Measurements from ENCODE around the gene FER1L5. TPM values are rescaled to one million over a fixed set of nuclear protein-coding genes. Genes with fewer than 3 reads are reported as not detected.

The FER1L5 gene
- total and polyA plus RNA-seq, 10 donors = 0.02 to 0.23 (median 0.10) TPM; not detected in 3

DNA sequence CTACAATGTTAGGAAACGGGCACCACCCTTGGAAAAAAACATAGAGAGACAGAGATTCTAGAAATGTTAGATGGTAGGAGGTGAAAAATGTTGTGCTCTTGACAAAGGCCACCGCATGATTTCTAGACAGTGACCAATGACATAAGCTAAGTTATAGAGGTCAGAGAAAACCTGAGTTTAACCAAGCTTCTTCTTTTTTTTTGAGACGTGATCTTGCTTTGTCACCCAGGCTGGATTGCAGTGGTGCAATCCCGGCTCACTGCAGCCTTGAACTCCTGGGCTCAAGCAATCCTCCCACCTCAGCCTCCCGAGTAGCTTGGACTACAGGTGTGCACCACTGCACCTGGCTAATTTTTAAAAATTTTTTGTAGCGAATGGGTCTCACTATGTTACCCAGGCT is 13.0 kb downstream of the FER1L5 start:
- peaks cover 0 to 20% (median 0%) of the 10 kb centered on the region in 6 donors for H3K4me1 ChIP-seq
- 67 to 89% (median 75%) methylated on average over 6 of the region's 6 CpGs for whole genome bisulfite sequencing, 5 donors
- no peaks in the 10 kb centered on the region for H3K9me3 ChIP-seq
- TF ChIP-seq, protein P1, sequence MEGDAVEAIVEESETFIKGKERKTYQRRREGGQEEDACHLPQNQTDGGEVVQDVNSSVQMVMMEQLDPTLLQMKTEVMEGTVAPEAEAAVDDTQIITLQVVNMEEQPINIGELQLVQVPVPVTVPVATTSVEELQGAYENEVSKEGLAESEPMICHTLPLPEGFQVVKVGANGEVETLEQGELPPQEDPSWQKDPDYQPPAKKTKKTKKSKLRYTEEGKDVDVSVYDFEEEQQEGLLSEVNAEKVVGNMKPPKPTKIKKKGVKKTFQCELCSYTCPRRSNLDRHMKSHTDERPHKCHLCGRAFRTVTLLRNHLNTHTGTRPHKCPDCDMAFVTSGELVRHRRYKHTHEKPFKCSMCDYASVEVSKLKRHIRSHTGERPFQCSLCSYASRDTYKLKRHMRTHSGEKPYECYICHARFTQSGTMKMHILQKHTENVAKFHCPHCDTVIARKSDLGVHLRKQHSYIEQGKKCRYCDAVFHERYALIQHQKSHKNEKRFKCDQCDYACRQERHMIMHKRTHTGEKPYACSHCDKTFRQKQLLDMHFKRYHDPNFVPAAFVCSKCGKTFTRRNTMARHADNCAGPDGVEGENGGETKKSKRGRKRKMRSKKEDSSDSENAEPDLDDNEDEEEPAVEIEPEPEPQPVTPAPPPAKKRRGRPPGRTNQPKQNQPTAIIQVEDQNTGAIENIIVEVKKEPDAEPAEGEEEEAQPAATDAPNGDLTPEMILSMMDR (IDR thresholded peaks at IDR 0.05 in 8 of 11, conservative IDR thresholded peaks at IDR 0.05 in 3 of 11) = no peak
- TF ChIP-seq POLR2AphosphoS5 (IDR thresholded peaks at IDR 0.05) (no peak), POLR2A (IDR thresholded peaks at IDR 0.05) (no peak)
- no peaks in the 10 kb centered on the region for H3K27me3 ChIP-seq (replicated peaks in 1 of 7)
- intact Hi-C loops (cut with DNase I; ENCODE audit: low total_unique reads) = no loop called here
- DNase-seq = no peak
- H3K36me3 ChIP-seq = no peaks in the 10 kb centered on the region
- no peak overlapping the region for H3K4me3 ChIP-seq
- no peak overlapping the region for H3K27ac ChIP-seq

DNA sequence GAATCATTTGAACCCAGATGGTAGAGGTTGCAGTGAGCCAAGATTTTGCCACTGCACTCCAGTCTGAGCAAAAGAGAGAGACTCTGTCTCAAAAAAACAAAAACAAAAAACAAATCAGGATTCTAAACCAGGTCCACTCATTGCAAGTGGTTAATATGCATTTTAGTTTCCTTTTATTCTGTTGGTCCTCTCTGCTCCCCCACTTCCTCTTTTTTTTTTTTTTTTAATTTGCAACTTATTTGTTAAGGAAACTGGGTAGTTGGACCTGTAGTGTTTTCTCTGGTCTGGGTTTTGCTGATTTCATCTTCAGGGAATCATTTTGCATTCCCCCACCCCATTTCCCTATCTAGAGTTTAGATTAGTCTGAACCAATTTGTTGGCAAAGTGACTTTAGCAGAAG is 14.0 kb downstream of the FER1L5 start:
- DNase-seq = no peak
- intact Hi-C loops (cut with DNase I; ENCODE audit: low total_unique reads) = no loop called here

DNA sequence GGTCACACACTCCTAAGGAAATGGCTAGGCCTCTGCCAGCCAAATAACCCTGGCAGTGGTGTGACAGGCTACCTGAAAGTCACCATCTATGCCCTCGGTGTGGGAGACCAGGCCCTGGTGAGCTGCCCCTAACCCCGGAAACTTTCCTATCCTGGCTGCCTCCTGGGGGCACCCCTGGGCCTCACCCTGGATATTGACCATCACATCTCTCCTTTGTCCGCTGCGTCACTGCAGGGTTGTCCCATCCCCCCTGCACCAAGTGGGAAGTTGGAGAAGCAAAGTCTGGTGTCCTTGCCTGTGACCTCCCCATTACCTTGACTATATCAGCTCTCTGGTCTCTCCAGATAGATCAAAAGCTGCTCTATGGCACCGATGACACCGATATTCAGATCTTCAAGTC is 18.8 kb downstream of the FER1L5 start:
- H3K27me3 ChIP-seq (replicated peaks in 1 of 7) = no peaks in the 10 kb centered on the region
- TF ChIP-seq POLR2AphosphoS5 (IDR thresholded peaks at IDR 0.05) = no peak
- TF ChIP-seq POLR2A (IDR thresholded peaks at IDR 0.05) = no peak
- TF ChIP-seq, protein P1 (IDR thresholded peaks at IDR 0.05 in 8 of 11, conservative IDR thresholded peaks at IDR 0.05 in 3 of 11) = no peak
- H3K4me3 ChIP-seq = no peak overlapping the region
- no peak for DNase-seq
- WGBS, 5 donors = 90 to 98% (median 93%) methylated on average over 6 of the region's 6 CpGs
- intact Hi-C loops (cut with DNase I; ENCODE audit: low total_unique reads) = no loop called here
- H3K4me1 ChIP-seq = peaks cover 0 to 8% (median 2%) of the 10 kb centered on the region in 6 donors
- peaks cover 0 to 6% (median 0%) of the 10 kb centered on the region in 8 donors for H3K9me3 ChIP-seq
- no peak overlapping the region for H3K27ac ChIP-seq
- H3K36me3 ChIP-seq = no peaks in the 10 kb centered on the region

More for the DNA sequence above, 14.0 kb downstream of the FER1L5 start:
- H3K27me3 ChIP-seq (replicated peaks in 1 of 7) = no peaks in the 10 kb centered on the region
- H3K36me3 ChIP-seq = no peaks in the 10 kb centered on the region
- peak overlapping the region in 1 of 8 donors; percentile 32 for H3K27ac ChIP-seq
- peaks cover 0 to 20% (median 0%) of the 10 kb centered on the region in 6 donors for H3K4me1 ChIP-seq
- TF ChIP-seq POLR2AphosphoS5 (IDR thresholded peaks at IDR 0.05) = no peak
- no peak for TF ChIP-seq POLR2A (IDR thresholded peaks at IDR 0.05)
- TF ChIP-seq, protein P1 (IDR thresholded peaks at IDR 0.05 in 8 of 11, conservative IDR thresholded peaks at IDR 0.05 in 3 of 11) = no peak
- no peak overlapping the region for H3K4me3 ChIP-seq
- no peaks in the 10 kb centered on the region for H3K9me3 ChIP-seq

DNA sequence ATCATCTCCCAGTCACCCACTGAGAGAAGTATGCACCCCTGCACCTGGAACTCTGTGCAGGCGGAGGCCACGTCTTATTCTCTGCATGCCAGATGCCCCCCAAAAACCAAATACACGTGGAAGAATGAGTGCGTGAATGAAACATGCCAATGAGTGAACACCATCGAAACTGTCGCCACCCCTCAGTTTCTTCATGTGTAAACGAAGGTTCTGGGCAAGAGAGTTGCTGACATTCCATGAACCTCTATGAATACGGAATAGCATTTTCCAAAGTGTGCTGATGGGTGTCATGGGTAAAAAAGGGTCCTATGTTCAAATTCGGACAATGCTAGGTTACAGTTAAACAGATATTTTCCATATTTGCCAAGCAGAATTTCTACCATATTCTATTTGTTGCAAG is 19.8 kb downstream of the FER1L5 start:
- Histone ChIP-seq H3K4me1 (peaks cover 0 to 8% (median 0%) of the 10 kb centered on the region in 6 donors), H3K36me3 (no peaks in the 10 kb centered on the region), H3K27ac (no peak overlapping the region), H3K9me3 (peaks cover 0 to 6% (median 0%) of the 10 kb centered on the region in 8 donors), H3K27me3 (replicated peaks in 1 of 7) (no peaks in the 10 kb centered on the region), H3K4me3 (no peak overlapping the region)
- 92 to 95% (median 93%) methylated on average over 9 of the region's 9 CpGs for WGBS, 5 donors
- intact Hi-C loops (cut with DNase I; ENCODE audit: low total_unique reads) = no loop called here
- DNase-seq = no peak
- TF ChIP-seq, protein P1 (IDR thresholded peaks at IDR 0.05 in 8 of 11, conservative IDR thresholded peaks at IDR 0.05 in 3 of 11) = no peak
- TF ChIP-seq POLR2A (IDR thresholded peaks at IDR 0.05) (no peak), POLR2AphosphoS5 (IDR thresholded peaks at IDR 0.05) (no peak)

All from spleen (tissue), 11 donors.